GM18907 (cell line): Measurements from ENCODE around the gene GCSAM.
"Not testable (repeated sequence)": the region's sequence is repeated elsewhere in the genome, so short reads cannot be mapped to it uniquely, and the experiment has no call there.

ENCODE experiments used
- ATAC-seq: cut with Tn5 transposase; IDR thresholded peaks from one replicate; pipeline ENCODE4 v1.9.1; 2021; ENCODE audit warnings: mild to moderate bottlenecking, moderate library complexity; ENCODE audit not compliant: unreplicated experiment

GCSAM gene

DNA sequence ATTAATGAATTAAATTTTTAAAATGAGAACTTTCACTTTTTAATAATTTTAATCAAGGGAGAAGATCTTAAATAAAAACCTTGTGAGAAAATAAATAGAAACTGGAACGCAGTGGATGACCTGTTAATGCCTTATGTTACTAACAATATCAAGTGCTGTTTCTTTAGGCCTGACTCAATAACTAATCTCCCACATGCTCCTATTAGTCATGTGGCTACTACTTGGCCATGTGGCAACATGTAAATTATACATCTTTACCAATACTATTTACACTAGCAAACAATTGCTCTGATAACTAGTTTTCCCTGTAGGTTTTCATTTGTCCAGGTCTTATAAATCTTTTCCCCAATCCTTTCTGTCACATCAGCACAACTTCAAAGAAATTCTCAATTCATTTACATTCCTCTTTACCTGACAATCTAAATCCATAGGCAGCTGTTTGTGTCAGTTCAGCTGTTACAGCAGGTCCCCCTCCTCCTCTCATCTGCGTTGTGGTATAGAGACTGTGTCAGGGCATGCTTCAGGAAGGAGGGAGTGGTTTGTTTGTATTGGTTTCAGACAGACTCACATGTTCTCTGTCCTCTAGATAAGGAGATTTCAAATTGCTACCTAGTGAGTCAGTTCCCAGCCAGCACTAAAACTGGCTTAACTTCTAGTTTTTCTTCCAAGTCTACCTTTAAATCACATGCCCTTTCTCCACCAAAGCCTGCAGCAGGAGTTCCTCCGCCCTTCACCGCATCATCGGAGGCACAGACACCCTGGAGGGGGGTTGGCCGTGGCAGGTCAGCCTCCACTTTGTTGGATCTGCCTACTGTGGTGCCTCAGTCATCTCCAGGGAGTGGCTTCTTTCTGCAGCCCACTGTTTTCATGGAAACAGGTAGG is 58.2 kb downstream of the GCSAM start:
- ATAC-seq, result peak; percentile 88

DNA sequence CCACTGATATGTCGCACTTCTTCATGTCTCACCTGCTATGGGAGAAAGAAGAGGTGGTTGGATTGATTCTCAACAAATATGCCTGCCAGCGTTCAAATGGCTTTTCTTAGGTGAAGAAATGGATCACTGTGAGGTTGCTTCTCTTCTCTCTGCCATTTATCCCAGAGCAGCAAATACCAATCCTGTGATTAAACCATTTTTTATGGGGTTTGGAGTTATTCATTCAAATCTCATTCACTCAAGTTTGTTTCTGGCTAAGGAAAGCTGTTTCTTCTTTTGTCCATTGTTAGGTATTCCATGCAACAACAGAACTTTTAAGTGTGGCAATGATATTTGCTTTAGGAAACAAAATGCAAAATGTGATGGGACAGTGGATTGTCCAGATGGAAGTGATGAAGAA is 59.0 kb downstream of the GCSAM start:
- ATAC-seq, result no peak

DNA sequence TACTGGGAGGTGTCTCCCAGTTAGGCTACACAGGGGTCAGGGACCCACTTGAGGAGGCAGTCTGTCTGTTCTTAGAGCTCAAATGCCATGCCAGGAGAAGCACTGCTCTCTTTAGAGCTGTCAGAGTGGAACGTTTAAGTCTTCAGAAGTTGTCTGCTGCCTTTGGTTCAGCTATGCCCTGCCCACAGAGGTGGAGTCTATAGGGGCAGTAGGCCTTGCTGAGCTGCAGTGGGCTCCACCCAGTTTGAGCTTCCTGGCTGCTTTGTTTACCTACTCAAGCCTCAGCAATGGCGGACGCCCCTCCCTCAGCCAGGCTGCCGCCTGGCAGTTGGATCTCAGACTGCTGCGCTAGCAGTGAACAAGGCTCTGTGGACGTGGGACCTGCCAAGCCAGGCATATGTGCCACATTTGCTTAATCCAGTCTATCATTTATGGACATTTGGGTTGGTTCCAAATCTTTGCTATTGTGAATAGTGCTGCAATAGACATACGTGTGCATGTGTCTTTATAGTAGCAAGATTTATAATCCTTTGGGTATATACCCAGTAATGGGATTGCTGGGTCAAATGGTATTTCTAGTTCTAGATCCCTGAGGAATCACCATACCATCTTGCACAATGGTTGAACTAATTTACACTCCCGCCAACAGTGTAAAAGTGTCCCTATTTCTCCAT is 60.5 kb downstream of the GCSAM start:
- not testable (repeated sequence) for ATAC-seq
